ENCODE measurements around the gene SLC35A3. TPM values are rescaled to one million over a fixed set of nuclear protein-coding genes. Genes with fewer than 3 reads are reported as not detected.

SLC35A3 gene
- total RNA-seq, 4 donors from 2014 or later, result 4.6 to 10.3 (median 8.2) TPM

- ATAC-seq, result no peak
- Histone ChIP-seq H3K4me3 (no peak overlapping the region), H3K36me3 (no peaks in the 10 kb centered on the region), H3K27ac (no peak overlapping the region), H3K9me3 (no peaks in the 10 kb centered on the region), H3K4me1 (peaks cover 19 to 21% of the 10 kb centered on the region in 2 donors), H3K27me3 (no peaks in the 10 kb centered on the region)
- DNase-seq, result no peak
- intact Hi-C loops (cut with DNase I; ENCODE audit: low total_unique reads) (no loop called here), in situ Hi-C loops (cut with MboI; ENCODE audit: low sequenced_read_pairs in 4 of 4) (no loop called here)
- TF ChIP-seq POLR2A (IDR thresholded peaks at IDR 0.05), result no peak
- no peak for TF ChIP-seq CTCF (IDR thresholded peaks at IDR 0.05 in 4 of 5, conservative IDR thresholded peaks at IDR 0.05 in 1 of 5)
These were observed 83.3 kb downstream of the SLC35A3 start for GRCh38 chr1:100053119-100053518.

GRCh38 chr1:100053727-100054126 lies 83.9 kb downstream of the SLC35A3 start:
- Histone ChIP-seq H3K4me1 (peaks cover 13 to 15% of the 10 kb centered on the region in 2 donors), H3K4me3 (no peak overlapping the region), H3K27ac (no peak overlapping the region), H3K36me3 (peaks cover 0 to 5% of the 10 kb centered on the region in 2 donors), H3K9me3 (no peaks in the 10 kb centered on the region), H3K27me3 (no peaks in the 10 kb centered on the region)
- no peak for TF ChIP-seq CTCF (IDR thresholded peaks at IDR 0.05 in 4 of 5, conservative IDR thresholded peaks at IDR 0.05 in 1 of 5)
- no peak for TF ChIP-seq POLR2A (IDR thresholded peaks at IDR 0.05)
- ATAC-seq (no peak), DNase-seq (no peak)
- intact Hi-C loops (cut with DNase I; ENCODE audit: low total_unique reads), result no loop called here
- in situ Hi-C loops (cut with MboI; ENCODE audit: low sequenced_read_pairs in 4 of 4), result no loop called here

GRCh38 chr1:100061681-100062080 lies 91.9 kb downstream of the SLC35A3 start:
- no peaks in the 10 kb centered on the region for H3K27me3 ChIP-seq
- H3K9me3 ChIP-seq, result no peaks in the 10 kb centered on the region

GRCh38 chr1:100065183-100065968 lies 95.6 kb downstream of the SLC35A3 start:
- in situ Hi-C loops (cut with MboI; ENCODE audit: low sequenced_read_pairs in 4 of 4) (no loop called here), intact Hi-C loops (cut with DNase I; ENCODE audit: low total_unique reads) (no loop called here)
- no peak for ATAC-seq
- H3K9me3 ChIP-seq, result no peaks in the 10 kb centered on the region
- no peak overlapping the region for H3K4me3 ChIP-seq
- DNase-seq, result no peak
- H3K27me3 ChIP-seq, result no peaks in the 10 kb centered on the region
- no peak overlapping the region for H3K27ac ChIP-seq
- TF ChIP-seq CTCF (IDR thresholded peaks at IDR 0.05 in 4 of 5, conservative IDR thresholded peaks at IDR 0.05 in 1 of 5) (no peak), POLR2A (IDR thresholded peaks at IDR 0.05) (no peak)
- H3K36me3 ChIP-seq, result peaks cover 0 to 67% of the 10 kb centered on the region in 2 donors
- H3K4me1 ChIP-seq, result no peaks in the 10 kb centered on the region

More at GRCh38 chr1:100061681-100062080, 91.9 kb downstream of the SLC35A3 start:
- intact Hi-C loops (cut with DNase I; ENCODE audit: low total_unique reads) (no loop called here), in situ Hi-C loops (cut with MboI; ENCODE audit: low sequenced_read_pairs in 4 of 4) (no loop called here)
- H3K36me3 ChIP-seq, result peaks cover 0 to 55% of the 10 kb centered on the region in 2 donors
- H3K4me1 ChIP-seq, result peaks cover 0 to 8% of the 10 kb centered on the region in 2 donors
- no peak for DNase-seq
- H3K27ac ChIP-seq, result no peak overlapping the region
- TF ChIP-seq CTCF (IDR thresholded peaks at IDR 0.05 in 4 of 5, conservative IDR thresholded peaks at IDR 0.05 in 1 of 5) (no peak), POLR2A (IDR thresholded peaks at IDR 0.05) (no peak)
- no peak overlapping the region for H3K4me3 ChIP-seq
- ATAC-seq, result no peak

- no peak overlapping the region for H3K4me3 ChIP-seq
- H3K27ac ChIP-seq, result no peak overlapping the region
- no peaks in the 10 kb centered on the region for H3K27me3 ChIP-seq
- no peaks in the 10 kb centered on the region for H3K9me3 ChIP-seq
- H3K36me3 ChIP-seq, result peaks cover 0 to 65% of the 10 kb centered on the region in 2 donors
- H3K4me1 ChIP-seq, result no peaks in the 10 kb centered on the region
- intact Hi-C loops (cut with DNase I; ENCODE audit: low total_unique reads), result no loop called here
- in situ Hi-C loops (cut with MboI; ENCODE audit: low sequenced_read_pairs in 4 of 4), result no loop called here
- DNase-seq (no peak), ATAC-seq (no peak)
- TF ChIP-seq POLR2A (IDR thresholded peaks at IDR 0.05), result no peak
These were observed 96.1 kb downstream of the SLC35A3 start for GRCh38 chr1:100065969-100066227.

All from gastrocnemius medialis (tissue), 4 donors.